ENCODE results near the gene RERG.
A peak's percentile ranks its signal among the peaks of the same experiment; 100 is the strongest.

RERG gene

DNA sequence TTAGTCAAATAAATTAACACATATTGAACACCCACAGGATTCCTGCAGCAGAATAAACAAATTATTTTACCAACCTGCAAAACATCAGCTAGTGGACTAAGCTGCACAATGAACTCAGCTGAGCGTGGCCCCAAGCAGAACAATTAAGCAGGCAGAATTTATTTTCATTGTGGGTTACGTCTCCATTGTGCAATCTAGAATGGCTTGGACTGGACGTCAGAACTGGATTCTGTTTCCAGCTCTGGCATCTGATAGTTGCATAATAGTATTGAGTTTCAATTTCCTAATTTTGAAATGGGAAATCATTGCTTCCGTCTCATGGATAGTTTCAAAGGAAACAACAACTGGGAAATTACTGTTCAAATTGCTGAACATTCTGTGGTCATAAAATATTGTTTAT, 35.5 kb upstream of the RERG start:
- no peaks in the 10 kb centered on the region for H3K4me1 Mint-ChIP-seq
- H3K27me3 Mint-ChIP-seq (ENCODE audit: low read depth, poor library complexity): peaks cover 26% of the 10 kb centered on the region
- no peaks in the 10 kb centered on the region for H3K36me3 Mint-ChIP-seq (ENCODE audit: low read depth)
- TF ChIP-seq, protein P1, sequence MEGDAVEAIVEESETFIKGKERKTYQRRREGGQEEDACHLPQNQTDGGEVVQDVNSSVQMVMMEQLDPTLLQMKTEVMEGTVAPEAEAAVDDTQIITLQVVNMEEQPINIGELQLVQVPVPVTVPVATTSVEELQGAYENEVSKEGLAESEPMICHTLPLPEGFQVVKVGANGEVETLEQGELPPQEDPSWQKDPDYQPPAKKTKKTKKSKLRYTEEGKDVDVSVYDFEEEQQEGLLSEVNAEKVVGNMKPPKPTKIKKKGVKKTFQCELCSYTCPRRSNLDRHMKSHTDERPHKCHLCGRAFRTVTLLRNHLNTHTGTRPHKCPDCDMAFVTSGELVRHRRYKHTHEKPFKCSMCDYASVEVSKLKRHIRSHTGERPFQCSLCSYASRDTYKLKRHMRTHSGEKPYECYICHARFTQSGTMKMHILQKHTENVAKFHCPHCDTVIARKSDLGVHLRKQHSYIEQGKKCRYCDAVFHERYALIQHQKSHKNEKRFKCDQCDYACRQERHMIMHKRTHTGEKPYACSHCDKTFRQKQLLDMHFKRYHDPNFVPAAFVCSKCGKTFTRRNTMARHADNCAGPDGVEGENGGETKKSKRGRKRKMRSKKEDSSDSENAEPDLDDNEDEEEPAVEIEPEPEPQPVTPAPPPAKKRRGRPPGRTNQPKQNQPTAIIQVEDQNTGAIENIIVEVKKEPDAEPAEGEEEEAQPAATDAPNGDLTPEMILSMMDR (IDR thresholded peaks at IDR 0.05): no peak
- no peak for DNase-seq
- H3K27ac Mint-ChIP-seq: no peak overlapping the region
- no peak overlapping the region for H3K4me3 Mint-ChIP-seq
- peaks cover 4% of the 10 kb centered on the region for H3K9me3 Mint-ChIP-seq

DNA sequence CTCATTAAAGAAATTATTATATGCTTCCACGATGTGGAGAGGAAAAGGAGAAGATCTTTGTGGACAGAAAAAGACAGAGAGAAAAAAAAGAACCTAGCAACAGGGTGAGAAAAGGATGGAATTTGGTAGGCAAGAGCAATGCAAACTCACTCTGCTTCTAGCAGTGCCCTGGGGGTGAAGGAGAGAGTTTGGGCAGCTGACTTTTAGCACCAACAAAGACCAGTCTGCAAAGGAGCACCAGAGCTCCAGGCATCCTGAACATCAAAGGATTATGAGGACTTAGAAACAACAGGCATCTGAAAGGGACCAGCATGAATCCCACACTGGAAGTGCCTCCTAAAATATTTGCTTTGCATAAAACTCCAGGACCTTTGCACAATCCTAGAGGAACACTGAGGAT, 32.8 kb upstream of the RERG start:
- no peak for DNase-seq
- Mint-ChIP-seq H3K4me1 (no peaks in the 10 kb centered on the region), H3K36me3 (ENCODE audit: low read depth) (no peaks in the 10 kb centered on the region), H3K4me3 (no peak overlapping the region), H3K27ac (no peak overlapping the region), H3K27me3 (ENCODE audit: low read depth, poor library complexity) (peaks cover 23% of the 10 kb centered on the region), H3K9me3 (peaks cover 6% of the 10 kb centered on the region)
- TF ChIP-seq, protein P1 (IDR thresholded peaks at IDR 0.05): no peak

DNA sequence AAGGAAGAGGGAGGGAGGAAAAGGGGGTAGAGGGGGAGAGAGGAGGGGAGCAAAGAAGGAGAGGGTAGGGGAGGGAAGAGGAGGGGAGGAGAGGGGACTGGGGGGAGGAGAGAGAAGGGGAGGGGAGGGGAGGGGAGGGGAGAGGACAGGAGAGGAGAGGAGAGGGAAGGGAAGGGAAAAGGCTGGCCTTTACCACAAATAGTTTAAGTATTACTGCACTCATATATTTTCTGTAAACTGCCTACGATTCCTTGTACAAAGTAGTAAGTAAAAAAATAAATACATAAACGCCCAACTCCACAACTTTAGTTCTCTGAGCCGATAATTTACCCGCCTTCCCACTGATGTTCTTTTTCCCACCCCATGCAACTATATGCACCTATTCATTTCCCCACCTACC, 23.7 kb upstream of the RERG start:
- H3K9me3 Mint-ChIP-seq: peaks cover 16% of the 10 kb centered on the region
- H3K4me3 Mint-ChIP-seq: no peak overlapping the region
- H3K4me1 Mint-ChIP-seq: no peaks in the 10 kb centered on the region
- H3K27ac Mint-ChIP-seq: no peak overlapping the region
- no peaks in the 10 kb centered on the region for H3K36me3 Mint-ChIP-seq (ENCODE audit: low read depth)
- H3K27me3 Mint-ChIP-seq (ENCODE audit: low read depth, poor library complexity): peaks cover 14% of the 10 kb centered on the region
- TF ChIP-seq, protein P1 (IDR thresholded peaks at IDR 0.05): no peak
- DNase-seq: no peak

DNA sequence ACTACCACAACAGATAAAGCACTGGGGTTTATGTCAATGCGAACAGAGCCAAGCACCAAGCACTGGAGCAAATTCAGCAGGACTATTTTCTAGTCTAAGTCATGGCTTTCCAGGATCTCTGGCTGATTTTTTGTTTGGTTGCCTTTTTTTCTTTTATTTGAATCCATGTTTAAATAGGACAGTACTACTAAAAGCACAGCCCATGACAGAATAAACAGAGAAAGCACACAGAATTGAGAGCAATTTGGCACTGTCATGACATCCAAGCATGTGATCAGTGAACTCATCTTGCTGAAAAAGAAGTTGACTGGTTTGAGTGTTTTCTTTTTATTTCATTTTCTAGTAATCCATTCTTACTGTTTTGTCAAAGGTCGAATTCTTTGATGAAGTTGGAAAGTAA, 23.1 kb upstream of the RERG start:
- DNase-seq: no peak
- Mint-ChIP-seq H3K4me1 (no peaks in the 10 kb centered on the region), H3K4me3 (no peak overlapping the region), H3K9me3 (peaks cover 16% of the 10 kb centered on the region), H3K36me3 (ENCODE audit: low read depth) (no peaks in the 10 kb centered on the region), H3K27ac (peak overlapping the region; percentile 30), H3K27me3 (ENCODE audit: low read depth, poor library complexity) (peaks cover 14% of the 10 kb centered on the region)
- TF ChIP-seq, protein P1 (IDR thresholded peaks at IDR 0.05): no peak

DNA sequence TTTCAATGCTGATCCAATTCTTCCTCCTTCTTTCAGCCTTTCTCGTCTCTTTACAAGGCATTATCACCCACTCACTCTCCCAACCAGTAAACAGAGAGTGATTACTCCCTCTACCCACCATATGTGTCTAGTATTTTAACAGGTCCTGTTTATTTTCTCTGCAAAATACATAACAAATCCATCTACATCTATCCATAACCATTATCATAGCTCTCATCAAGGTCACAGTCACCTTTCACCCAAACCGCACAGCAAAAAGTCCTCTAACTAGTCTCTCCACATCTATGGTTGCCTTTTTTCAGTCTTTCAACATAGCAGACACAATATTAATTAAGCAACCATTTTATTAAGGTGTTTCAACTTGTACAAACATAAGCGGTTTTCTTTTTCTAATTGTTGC, 21.9 kb upstream of the RERG start:
- TF ChIP-seq, protein P1 (IDR thresholded peaks at IDR 0.05): no peak
- no peaks in the 10 kb centered on the region for H3K36me3 Mint-ChIP-seq (ENCODE audit: low read depth)
- no peak overlapping the region for H3K4me3 Mint-ChIP-seq

DNA sequence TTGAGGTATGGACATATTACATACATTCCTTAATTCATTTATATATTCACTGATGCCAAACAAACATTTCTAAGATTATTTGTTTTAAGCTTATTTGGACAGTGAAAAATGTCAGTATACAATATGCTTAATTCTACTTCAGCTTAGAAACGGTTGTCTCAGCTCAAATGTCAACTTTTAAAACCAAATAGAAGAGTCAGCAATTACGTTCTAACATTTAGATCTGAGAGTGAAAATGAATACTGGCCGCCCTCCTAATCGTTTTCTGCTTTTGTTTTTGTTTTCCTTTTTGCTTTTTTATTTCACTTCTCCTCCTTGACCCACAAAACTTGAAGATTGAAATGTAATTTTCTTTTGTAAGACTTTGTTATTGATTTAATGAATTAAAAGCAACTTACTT, 19.7 kb upstream of the RERG start:
- peaks cover 23% of the 10 kb centered on the region for H3K27me3 Mint-ChIP-seq (ENCODE audit: low read depth, poor library complexity)
- H3K36me3 Mint-ChIP-seq (ENCODE audit: low read depth): no peaks in the 10 kb centered on the region
- H3K4me3 Mint-ChIP-seq: no peak overlapping the region
- TF ChIP-seq, protein P1 (IDR thresholded peaks at IDR 0.05): no peak
- H3K9me3 Mint-ChIP-seq: no peaks in the 10 kb centered on the region
- H3K4me1 Mint-ChIP-seq: no peaks in the 10 kb centered on the region
- no peak for DNase-seq
- H3K27ac Mint-ChIP-seq: no peak overlapping the region

More for the DNA sequence above, 21.9 kb upstream of the RERG start:
- Mint-ChIP-seq H3K4me1 (no peaks in the 10 kb centered on the region), H3K9me3 (peaks cover 11% of the 10 kb centered on the region), H3K27ac (no peak overlapping the region), H3K27me3 (ENCODE audit: low read depth, poor library complexity) (peaks cover 14% of the 10 kb centered on the region)
- DNase-seq: no peak

Measured in nephron progenitor cell (in vitro differentiated cells).